ENCODE results near the gene RNF144A.

DNA sequence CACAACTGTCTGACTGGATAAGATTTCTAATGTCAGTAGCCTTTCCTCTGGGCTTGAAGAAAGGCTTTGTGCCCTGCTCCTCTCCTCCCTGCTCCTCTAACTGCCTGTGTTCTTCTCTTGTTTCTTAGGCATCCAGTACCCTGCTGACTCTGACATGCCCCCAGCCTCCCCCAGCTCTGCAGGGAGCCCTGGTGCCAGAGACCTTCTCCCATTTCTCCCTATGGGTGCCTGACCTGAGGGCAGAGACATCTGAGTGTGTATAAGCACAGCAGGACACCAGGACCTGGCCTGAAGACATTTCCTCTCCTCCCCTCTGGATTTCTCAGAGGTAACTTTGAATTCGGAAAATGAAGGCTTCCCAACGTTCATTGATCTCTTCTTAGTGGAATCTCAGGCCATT is 23.6 kb downstream of the RNF144A start:
- TF ChIP-seq, protein P1, sequence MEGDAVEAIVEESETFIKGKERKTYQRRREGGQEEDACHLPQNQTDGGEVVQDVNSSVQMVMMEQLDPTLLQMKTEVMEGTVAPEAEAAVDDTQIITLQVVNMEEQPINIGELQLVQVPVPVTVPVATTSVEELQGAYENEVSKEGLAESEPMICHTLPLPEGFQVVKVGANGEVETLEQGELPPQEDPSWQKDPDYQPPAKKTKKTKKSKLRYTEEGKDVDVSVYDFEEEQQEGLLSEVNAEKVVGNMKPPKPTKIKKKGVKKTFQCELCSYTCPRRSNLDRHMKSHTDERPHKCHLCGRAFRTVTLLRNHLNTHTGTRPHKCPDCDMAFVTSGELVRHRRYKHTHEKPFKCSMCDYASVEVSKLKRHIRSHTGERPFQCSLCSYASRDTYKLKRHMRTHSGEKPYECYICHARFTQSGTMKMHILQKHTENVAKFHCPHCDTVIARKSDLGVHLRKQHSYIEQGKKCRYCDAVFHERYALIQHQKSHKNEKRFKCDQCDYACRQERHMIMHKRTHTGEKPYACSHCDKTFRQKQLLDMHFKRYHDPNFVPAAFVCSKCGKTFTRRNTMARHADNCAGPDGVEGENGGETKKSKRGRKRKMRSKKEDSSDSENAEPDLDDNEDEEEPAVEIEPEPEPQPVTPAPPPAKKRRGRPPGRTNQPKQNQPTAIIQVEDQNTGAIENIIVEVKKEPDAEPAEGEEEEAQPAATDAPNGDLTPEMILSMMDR (conservative IDR thresholded peaks at IDR 0.05; ENCODE audit: low read depth, low read length), result no peak
- TF ChIP-seq EZH2phosphoT487 (IDR thresholded peaks at IDR 0.05; ENCODE audit: borderline replicate concordance, low read length), result no peak
